GOT3 (cell line): ENCODE measurements around the gene EIF5AL1.
"Not testable (repeated sequence)": the region's sequence is repeated elsewhere in the genome, so short reads cannot be mapped to it uniquely, and the experiment has no call there.

Experiments used
- DNase-seq: peaks from one replicate; lab custom pipeline; 2025; ENCODE audit warnings: mixed read lengths; lab: John Stamatoyannopoulos, UW

Gene EIF5AL1

GRCh38 chr10:79487296-79488194, 24.8 kb upstream of the EIF5AL1 start:
- DNase-seq: no peak

DNA sequence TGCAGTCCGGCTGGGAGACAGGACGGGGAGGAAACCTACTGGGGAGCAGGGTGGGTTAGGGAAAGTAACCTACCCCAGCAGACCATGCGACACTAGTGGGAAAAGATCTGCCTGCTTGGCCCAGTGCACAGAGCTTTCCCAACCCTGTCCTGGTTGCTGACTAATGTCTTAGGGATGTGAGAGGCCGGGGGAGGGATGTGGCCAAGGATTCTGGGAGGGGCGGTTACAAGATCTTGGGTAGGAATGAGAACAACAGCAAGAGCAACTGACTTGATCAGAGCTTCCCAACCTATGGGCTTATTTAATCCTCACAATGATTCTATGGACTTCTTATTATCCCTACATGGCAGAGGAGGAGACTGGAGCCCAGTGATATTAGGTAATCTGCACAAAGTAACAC, 24.0 kb upstream of the EIF5AL1 start:
- DNase-seq: no peak

DNA sequence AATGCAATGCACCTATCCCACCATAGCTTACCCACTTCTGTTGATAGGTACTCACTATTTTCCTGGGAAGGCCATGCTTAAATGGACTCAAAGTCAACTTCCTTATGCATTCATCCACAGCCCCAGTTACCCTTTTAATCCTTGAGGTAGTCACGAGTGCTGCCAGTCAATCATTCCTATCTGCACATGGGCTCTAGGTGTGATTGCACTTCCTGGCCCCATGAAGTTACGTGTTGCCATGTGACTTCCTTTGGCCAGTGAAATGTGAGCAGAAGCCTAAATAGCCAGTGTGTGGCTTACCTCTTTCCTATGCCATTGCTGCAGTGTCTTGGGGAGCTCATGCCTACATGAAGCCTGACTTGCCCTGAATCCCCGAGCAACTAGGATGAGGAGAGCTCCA, 23.5 kb upstream of the EIF5AL1 start:
- DNase-seq: no peak

DNA sequence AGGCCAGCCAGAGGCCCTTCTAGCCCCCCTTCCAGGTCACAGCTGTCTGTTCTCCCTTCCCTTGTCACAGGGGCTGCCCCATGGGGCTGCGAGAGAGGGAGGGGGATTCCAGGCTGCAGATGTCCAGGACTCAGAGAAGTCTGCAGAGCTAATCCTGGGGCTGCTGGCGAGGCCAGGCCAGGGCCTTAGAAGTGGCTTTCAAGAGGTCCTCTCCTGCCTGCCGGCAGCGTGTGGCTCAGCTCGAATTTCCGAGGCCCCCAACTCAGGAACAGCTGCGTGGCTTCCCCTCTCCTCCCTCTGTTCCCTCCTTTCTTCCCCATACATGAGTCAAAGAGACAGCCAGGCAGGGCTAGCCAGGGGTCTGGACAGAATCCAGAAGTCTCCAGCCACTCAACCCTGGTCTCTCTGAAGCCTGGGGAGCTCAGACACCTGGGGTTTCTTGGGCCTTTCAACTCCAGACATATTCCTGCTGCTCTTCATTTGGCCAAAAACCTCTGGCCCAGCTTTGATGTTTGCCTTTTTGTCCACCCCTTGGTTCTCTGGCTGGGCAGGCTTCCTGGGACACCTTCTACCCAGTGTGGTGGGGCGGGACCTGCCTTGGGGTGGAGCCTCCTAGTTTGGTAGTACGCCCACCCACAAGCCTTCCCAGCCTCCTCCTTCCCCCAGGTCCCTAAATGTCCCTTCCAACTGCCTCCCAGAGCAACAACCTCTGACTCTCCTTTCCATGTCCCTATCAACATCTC, 21.8 kb upstream of the EIF5AL1 start:
- no peak for DNase-seq

DNA sequence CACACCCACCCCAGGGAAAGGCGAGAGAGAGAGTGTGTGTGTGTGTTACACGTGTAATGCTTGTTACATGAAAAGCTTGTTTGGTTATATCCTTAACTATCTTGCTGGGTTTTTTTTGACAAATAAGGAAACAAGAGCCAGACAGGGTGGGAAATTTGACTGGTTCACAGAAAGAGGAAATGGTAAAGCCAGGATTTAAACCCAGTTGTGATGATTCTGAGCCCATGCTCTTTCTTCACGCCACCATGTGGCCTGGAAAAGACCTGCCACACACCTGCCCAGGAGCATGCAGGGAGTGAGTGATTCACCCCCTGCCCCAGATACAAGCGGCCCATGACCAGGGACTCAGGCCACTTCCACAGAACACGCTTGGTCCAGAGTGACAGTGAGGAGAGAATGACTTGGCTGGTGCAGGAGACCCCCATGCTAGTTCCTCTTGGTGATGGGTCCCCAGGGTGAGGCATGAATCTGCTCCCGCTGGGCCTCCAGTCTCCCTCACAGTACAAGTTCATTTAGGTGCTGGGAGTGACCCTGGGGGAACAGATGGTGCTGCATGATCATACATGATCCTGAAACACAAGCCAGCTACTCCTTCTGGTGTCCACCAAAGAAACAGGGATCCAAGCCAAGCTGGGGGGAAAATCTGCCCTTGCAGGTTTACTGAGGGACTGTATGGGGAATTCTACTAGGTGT, 21.0 kb upstream of the EIF5AL1 start:
- no peak for DNase-seq

DNA sequence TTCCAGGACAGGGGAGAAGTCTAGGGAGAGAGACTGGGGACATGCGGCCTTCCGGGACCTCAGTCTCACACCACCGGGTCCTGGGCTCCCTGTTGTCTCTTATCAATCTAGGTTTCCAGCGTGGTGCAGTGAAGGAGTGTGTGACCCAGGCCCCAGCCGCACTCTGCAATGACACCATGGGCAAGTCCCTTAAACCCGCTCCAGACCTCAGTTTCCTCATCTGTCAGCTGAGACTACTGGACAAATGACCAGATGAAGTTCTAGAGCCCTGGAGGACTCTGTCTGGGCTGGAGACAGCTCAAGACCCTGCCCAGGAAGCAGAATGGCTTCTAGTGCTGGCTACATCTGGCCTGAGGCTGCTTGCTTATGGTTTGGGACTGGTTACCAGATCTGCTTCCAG, 20.1 kb upstream of the EIF5AL1 start:
- no peak for DNase-seq

DNA sequence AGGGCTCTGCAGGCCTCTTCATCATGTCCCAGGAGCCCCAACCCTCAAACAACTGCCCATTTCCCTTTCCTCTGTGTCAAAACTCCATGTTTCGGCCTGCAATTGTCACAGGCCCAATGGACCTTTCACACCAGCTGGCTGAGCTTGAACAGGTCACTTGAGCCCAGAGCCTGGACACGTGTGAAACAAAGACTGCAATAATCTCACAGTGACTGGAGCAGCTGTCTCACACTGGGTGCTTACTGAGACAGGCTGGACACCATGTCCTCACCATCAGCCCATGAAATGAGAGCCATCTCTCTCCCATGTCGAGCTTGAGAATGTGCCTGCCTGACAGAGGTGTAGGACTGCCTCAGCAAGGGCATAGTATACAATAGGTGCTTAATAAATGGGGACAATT, 19.5 kb upstream of the EIF5AL1 start:
- DNase-seq: no peak

DNA sequence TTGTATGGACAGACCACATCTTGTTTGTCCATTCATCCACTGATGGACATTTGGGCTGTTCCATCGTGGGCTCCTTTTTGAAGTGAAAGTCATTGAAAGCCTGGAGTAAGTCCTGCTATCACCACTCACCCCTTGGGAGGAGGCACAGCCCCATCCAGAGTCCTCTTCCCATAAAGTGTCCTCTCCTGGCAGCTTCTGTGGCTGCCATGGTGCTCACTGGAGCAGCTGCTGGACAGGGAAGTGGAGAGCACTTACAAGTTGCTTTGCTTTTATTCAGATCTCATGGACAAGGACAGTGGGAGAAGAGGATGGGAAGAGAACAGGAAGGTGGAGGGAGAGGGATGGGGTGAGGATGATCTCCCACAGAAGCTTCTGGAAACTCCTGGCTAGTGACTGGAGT, 18.5 kb upstream of the EIF5AL1 start:
- DNase-seq: no peak

DNA sequence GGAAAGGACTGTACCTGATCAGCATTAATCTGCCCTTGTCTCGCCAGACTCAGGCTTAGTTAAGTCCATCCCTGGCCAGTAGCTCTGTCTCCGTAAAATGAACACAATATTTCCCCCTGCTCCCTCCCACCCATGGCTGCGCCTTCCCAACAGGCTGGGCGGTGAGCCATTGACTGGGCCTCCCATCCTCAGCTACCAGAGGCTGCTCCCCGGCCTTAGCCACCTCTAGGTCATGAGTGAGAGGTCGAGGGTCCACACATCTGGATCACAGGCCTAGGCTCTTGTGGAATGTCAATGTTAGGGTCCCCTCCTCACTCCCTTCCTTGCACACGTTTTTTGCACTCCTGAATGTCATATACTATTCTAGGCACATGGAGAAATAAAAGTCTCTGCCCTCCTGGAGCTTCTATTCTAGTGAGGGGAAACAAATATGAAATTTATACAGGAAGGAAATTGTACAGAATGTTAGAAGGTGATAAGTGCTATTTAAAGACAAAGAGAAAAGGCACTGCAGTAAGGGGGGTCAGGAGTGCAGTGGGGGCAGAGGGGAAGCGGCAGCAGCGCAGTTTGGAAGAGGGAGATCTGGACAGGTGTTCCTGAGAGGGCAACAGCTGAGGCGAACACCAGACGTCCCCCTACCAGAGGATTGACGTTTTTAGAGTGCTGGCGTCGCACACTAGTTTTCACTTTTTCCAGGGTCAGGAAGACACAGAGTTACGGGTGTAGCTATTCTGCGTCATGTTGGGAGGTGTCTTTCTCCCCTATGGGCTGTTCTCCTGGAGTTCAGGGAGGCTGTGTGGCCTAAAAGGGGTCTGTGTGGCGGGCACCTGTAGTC, 17.2 kb upstream of the EIF5AL1 start:
- DNase-seq: no peak

GRCh38 chr10:79495791-79496190, 16.5 kb upstream of the EIF5AL1 start:
- no peak for DNase-seq

GRCh38 chr10:79496896-79497295, 15.4 kb upstream of the EIF5AL1 start:
- DNase-seq: no peak

DNA sequence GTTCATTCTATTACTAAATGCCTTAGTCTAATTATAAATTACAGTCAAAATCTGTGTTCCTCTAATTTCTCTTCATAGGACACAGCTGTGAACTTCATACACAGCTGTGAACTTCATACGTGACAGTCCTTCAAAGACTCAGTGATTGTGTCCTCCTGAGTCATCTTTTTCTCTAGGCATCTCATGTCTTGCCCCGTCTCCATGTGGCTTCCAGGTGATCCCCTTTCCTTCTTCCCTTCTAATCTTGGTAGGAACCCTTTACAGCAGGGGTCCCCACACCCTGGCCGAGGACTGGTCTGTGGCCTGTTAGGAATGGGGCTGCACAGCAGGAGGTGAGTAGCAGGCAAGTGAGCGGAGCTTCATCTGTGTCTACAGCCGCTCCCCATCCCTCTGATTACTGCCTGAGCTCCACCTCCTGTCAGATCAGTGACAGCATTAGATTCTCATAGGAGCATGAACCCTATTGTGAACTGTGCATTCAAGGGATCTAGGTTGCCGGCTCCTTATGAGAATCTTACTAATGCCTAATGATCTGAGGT, 14.0 kb upstream of the EIF5AL1 start:
- DNase-seq: no peak

GRCh38 chr10:79502561-79503309, 9.6 kb upstream of the EIF5AL1 start:
- no peak for DNase-seq

GRCh38 chr10:79503787-79504186, 8.5 kb upstream of the EIF5AL1 start:
- not testable (repeated sequence) for DNase-seq

GRCh38 chr10:79504483-79504882, 7.8 kb upstream of the EIF5AL1 start:
- DNase-seq: not testable (repeated sequence)

DNA sequence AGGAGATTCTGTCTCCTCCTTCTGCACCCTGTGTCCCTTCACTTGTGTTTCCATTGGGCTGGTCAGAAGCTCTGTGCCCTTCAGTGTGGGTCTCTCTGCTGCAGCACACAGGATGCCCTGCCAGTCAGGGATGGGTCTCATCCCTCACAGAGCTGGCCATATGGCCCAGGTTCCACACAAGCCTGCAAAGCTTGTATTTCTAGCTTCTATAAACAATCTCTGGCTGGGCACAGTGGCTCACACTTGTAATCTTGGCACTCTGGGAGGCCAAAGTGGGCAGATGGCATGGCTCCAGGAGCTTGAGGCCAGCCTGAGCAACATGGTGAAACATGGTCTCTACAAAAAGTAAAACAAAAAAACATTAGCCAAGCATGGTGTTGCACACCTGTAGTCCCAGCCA, 7.0 kb upstream of the EIF5AL1 start:
- not testable (repeated sequence) for DNase-seq

DNA sequence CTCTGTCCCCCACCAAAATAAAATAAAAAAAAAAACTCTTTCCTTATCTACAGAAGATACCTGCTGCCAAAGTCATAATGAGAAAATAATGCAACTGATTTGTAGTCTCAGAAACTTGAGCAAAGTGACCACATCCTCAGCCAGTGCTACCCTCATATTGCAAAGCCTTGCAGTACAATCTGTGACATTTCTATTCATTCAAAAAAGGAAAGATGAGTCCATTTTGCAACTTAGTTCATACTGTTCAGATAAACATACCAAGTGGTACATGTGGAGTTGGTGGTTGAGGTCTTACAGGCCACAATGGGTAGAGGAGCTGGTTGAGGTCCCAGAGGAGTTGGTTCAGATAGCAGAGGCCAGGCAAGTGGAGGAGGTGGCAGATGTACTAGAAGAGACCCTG, 6.5 kb upstream of the EIF5AL1 start:
- no peak for DNase-seq

GRCh38 chr10:79507440-79508167, 4.7 kb upstream of the EIF5AL1 start:
- no peak for DNase-seq

DNA sequence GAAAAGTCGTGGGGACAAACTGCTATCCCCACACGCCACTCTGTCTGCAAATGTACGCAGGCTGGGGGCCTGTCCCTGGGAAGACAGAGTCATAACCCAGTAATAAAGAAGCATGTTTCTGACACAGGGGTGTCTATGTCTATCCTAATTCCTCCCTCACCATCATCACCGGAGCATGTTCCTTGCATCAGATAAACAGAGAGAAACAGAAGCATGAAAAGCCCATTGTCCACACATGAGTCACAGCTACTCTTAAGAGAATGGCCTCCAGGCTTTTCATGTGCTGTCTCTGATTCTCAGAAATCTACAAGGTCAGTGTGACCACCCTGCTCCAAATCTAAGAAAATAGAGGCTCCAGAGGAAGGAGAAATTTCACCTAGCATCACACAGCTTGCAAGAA, 4.1 kb upstream of the EIF5AL1 start:
- DNase-seq: not testable (repeated sequence)
